Islet precursor cell (in vitro differentiated cells): ENCODE data around the gene IQCB1.

ENCODE experiments used
- DNase-seq: peaks from one replicate; pipeline ENCODE4 v3.0.0-alpha.2; 2018

The IQCB1 gene

DNA sequence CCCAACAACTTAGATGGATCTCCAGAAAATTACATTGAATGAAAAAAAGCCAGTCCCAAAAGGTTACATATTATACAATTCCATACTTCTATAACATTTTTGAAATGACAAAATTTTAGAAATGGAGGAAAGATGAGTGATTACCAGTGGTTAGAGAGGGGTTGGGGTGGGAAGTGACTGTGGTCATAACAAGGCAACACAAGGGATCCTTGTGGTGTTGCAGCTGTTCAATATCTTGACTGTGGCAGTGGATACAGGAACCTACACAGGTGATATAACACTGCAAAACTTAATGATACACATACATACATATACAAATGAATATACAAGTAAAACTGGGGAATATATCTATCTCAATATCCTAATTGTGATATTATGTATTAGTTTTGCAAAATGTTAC is 95.0 kb downstream of the IQCB1 start:
- no peak for DNase-seq

GRCh38 chr3:121737644-121738043 is 97.2 kb downstream of the IQCB1 start:
- DNase-seq, result no peak

DNA sequence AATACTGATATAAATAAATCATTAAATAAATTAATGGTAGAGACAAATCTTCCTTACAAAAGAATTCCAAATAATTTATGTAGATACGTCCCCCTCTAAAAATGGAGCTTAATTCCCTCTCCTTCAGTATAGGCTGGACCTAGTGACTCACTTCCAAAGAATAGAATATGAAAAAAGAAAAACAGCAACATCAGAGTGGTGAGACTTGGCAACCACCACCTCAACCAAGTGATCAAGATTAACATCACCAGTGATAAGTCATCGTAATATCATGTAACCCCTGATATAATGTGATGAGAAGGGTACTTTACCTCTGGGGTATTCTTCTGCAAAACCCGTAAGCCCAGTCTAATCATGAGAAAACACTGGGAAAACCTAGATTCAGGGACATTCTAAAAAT is 98.7 kb downstream of the IQCB1 start:
- no peak for DNase-seq

DNA sequence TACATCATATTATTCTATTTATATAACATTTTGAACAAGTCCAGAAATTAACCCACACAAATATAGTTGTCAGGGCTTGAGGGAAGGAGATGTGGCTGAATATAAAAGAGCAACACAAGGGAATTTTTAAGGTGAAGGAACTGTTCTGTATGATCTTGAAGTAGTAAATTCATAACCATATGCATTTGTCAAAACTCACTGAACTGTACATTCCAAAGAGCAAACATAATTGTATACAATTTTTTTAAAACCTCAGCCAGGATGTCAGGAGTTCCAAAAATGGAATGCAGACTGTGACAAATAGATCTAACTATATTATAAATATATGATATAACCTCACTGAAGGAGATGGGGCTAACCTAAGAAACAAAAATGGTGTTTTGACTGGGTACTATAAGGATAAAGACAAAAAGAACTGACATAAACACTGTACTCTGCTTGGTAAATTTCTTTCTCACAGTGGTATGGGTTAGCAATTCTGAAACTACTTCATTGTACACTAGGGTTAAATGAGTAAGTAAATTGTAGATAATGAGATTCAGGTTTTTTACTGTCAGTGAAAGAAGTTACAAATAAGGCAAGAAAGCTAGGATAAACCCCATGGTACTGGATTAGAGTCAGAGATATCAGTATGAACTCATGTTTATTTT is 99.7 kb downstream of the IQCB1 start:
- no peak for DNase-seq

- DNase-seq, result peak; percentile 58
Measured at GRCh38 chr3:121730940-121731687, 103.7 kb downstream of the IQCB1 start.

DNA sequence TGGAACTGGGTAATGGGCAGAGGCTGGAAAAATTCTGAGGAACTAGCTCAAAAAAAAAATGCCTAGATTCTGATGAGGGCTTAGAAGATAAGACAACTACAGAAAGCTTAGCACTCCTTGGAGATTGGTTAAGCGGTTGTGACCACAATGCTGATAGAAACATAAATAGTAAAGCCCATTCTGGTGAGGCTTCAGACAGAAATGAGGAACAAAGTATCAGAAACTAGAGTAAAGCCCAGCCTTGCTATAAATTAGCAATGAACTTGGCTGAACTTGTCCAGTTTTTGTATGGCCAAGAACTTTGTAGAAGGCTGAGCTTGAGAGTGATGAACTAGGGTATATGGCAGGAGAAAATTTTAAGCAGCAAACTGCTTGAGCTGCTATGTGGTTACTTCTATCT is 110.7 kb downstream of the IQCB1 start:
- DNase-seq, result no peak

- DNase-seq, result no peak
Measured at GRCh38 chr3:121723485-121723884, 111.4 kb downstream of the IQCB1 start.

- DNase-seq, result no peak
Measured at GRCh38 chr3:121722411-121722810, 112.4 kb downstream of the IQCB1 start.

- DNase-seq, result no peak
Measured at GRCh38 chr3:121720163-121720562, 114.7 kb downstream of the IQCB1 start.
